ENCODE data around the gene MCF2L.
"Not testable (repeated sequence)": the region's sequence is repeated elsewhere in the genome, so short reads cannot be mapped to it uniquely, and the experiment has no call there.

MCF2L gene

GRCh38 chr13:112932971-112933370 is 36.0 kb upstream of the MCF2L start:
- H3K27ac ChIP-seq (ENCODE audit: low read length), result no peak overlapping the region
- no peak overlapping the region for H3K4me3 ChIP-seq (ENCODE audit: low read length)
- no peaks in the 10 kb centered on the region for H3K36me3 ChIP-seq (ENCODE audit: control insufficient read depth, low read depth, low read length)
- H3K9me3 ChIP-seq (ENCODE audit: control insufficient read depth, low read depth, low read length), result no peaks in the 10 kb centered on the region
- H3K4me1 ChIP-seq (ENCODE audit: control insufficient read depth, low read depth, low read length), result peaks cover 9% of the 10 kb centered on the region
- H3K27me3 ChIP-seq (ENCODE audit: control insufficient read depth, insufficient read depth, low read length), result no peaks in the 10 kb centered on the region
- no peak overlapping the region for H3K9ac ChIP-seq (ENCODE audit: low read length)

- Histone ChIP-seq H3K4me3 (ENCODE audit: low read length) (no peak overlapping the region), H3K27me3 (ENCODE audit: control insufficient read depth, insufficient read depth, low read length) (no peaks in the 10 kb centered on the region), H3K36me3 (ENCODE audit: control insufficient read depth, low read depth, low read length) (no peaks in the 10 kb centered on the region), H3K9ac (ENCODE audit: low read length) (no peak overlapping the region), H3K4me1 (ENCODE audit: control insufficient read depth, low read depth, low read length) (peaks cover 9% of the 10 kb centered on the region), H3K9me3 (ENCODE audit: control insufficient read depth, low read depth, low read length) (no peaks in the 10 kb centered on the region), H3K27ac (ENCODE audit: low read length) (no peak overlapping the region)
These were observed 35.4 kb upstream of the MCF2L start for GRCh38 chr13:112933649-112934048.

GRCh38 chr13:112934078-112934477 is 34.9 kb upstream of the MCF2L start:
- H3K9ac ChIP-seq (ENCODE audit: low read length), result no peak overlapping the region
- no peaks in the 10 kb centered on the region for H3K27me3 ChIP-seq (ENCODE audit: control insufficient read depth, insufficient read depth, low read length)
- H3K4me1 ChIP-seq (ENCODE audit: control insufficient read depth, low read depth, low read length), result peaks cover 8% of the 10 kb centered on the region
- H3K27ac ChIP-seq (ENCODE audit: low read length), result no peak overlapping the region
- no peak overlapping the region for H3K4me3 ChIP-seq (ENCODE audit: low read length)
- no peaks in the 10 kb centered on the region for H3K9me3 ChIP-seq (ENCODE audit: control insufficient read depth, low read depth, low read length)
- no peaks in the 10 kb centered on the region for H3K36me3 ChIP-seq (ENCODE audit: control insufficient read depth, low read depth, low read length)

- no peaks in the 10 kb centered on the region for H3K9me3 ChIP-seq (ENCODE audit: control insufficient read depth, low read depth, low read length)
- no peak overlapping the region for H3K9ac ChIP-seq (ENCODE audit: low read length)
- H3K4me1 ChIP-seq (ENCODE audit: control insufficient read depth, low read depth, low read length), result peaks cover 4% of the 10 kb centered on the region
- peaks cover 3% of the 10 kb centered on the region for H3K27me3 ChIP-seq (ENCODE audit: control insufficient read depth, insufficient read depth, low read length)
- no peak overlapping the region for H3K4me3 ChIP-seq (ENCODE audit: low read length)
- H3K27ac ChIP-seq (ENCODE audit: low read length), result no peak overlapping the region
- no peaks in the 10 kb centered on the region for H3K36me3 ChIP-seq (ENCODE audit: control insufficient read depth, low read depth, low read length)
These were observed 30.3 kb upstream of the MCF2L start for GRCh38 chr13:112938680-112939079.

GRCh38 chr13:112940236-112940635 is 28.8 kb upstream of the MCF2L start:
- H3K9ac ChIP-seq (ENCODE audit: low read length), result no peak overlapping the region
- H3K27me3 ChIP-seq (ENCODE audit: control insufficient read depth, insufficient read depth, low read length), result peaks cover 9% of the 10 kb centered on the region

GRCh38 chr13:112941349-112941748 is 27.7 kb upstream of the MCF2L start:
- no peak overlapping the region for H3K27ac ChIP-seq (ENCODE audit: low read length)
- H3K27me3 ChIP-seq (ENCODE audit: control insufficient read depth, insufficient read depth, low read length), result peaks cover 9% of the 10 kb centered on the region
- no peaks in the 10 kb centered on the region for H3K36me3 ChIP-seq (ENCODE audit: control insufficient read depth, low read depth, low read length)
- H3K4me3 ChIP-seq (ENCODE audit: low read length), result no peak overlapping the region
- H3K9ac ChIP-seq (ENCODE audit: low read length), result no peak overlapping the region
- no peaks in the 10 kb centered on the region for H3K4me1 ChIP-seq (ENCODE audit: control insufficient read depth, low read depth, low read length)
- H3K9me3 ChIP-seq (ENCODE audit: control insufficient read depth, low read depth, low read length), result no peaks in the 10 kb centered on the region

More at GRCh38 chr13:112940236-112940635, 28.8 kb upstream of the MCF2L start:
- Histone ChIP-seq H3K36me3 (ENCODE audit: control insufficient read depth, low read depth, low read length) (no peaks in the 10 kb centered on the region), H3K4me1 (ENCODE audit: control insufficient read depth, low read depth, low read length) (no peaks in the 10 kb centered on the region), H3K9me3 (ENCODE audit: control insufficient read depth, low read depth, low read length) (no peaks in the 10 kb centered on the region), H3K4me3 (ENCODE audit: low read length) (no peak overlapping the region), H3K27ac (ENCODE audit: low read length) (no peak overlapping the region)

GRCh38 chr13:112941765-112942164 is 27.2 kb upstream of the MCF2L start:
- not testable (repeated sequence) for H3K36me3 ChIP-seq (ENCODE audit: control insufficient read depth, low read depth, low read length); H3K27me3 ChIP-seq (ENCODE audit: control insufficient read depth, insufficient read depth, low read length); H3K4me3 ChIP-seq (ENCODE audit: low read length); H3K4me1 ChIP-seq (ENCODE audit: control insufficient read depth, low read depth, low read length); H3K27ac ChIP-seq (ENCODE audit: low read length); H3K9ac ChIP-seq (ENCODE audit: low read length); H3K9me3 ChIP-seq (ENCODE audit: control insufficient read depth, low read depth, low read length)

GRCh38 chr13:112942689-112943308 is 26.2 kb upstream of the MCF2L start:
- peaks cover 9% of the 10 kb centered on the region for H3K27me3 ChIP-seq (ENCODE audit: control insufficient read depth, insufficient read depth, low read length)
- H3K36me3 ChIP-seq (ENCODE audit: control insufficient read depth, low read depth, low read length), result no peaks in the 10 kb centered on the region
- H3K4me1 ChIP-seq (ENCODE audit: control insufficient read depth, low read depth, low read length), result no peaks in the 10 kb centered on the region
- H3K9me3 ChIP-seq (ENCODE audit: control insufficient read depth, low read depth, low read length), result no peaks in the 10 kb centered on the region
- H3K9ac ChIP-seq (ENCODE audit: low read length), result no peak overlapping the region
- peak overlapping the region; percentile 63 for H3K4me3 ChIP-seq (ENCODE audit: low read length)
- no peak overlapping the region for H3K27ac ChIP-seq (ENCODE audit: low read length)

- Histone ChIP-seq H3K4me1 (ENCODE audit: control insufficient read depth, low read depth, low read length) (no peaks in the 10 kb centered on the region), H3K27me3 (ENCODE audit: control insufficient read depth, insufficient read depth, low read length) (peaks cover 9% of the 10 kb centered on the region), H3K27ac (ENCODE audit: low read length) (no peak overlapping the region), H3K9me3 (ENCODE audit: control insufficient read depth, low read depth, low read length) (no peaks in the 10 kb centered on the region), H3K9ac (ENCODE audit: low read length) (peak overlapping the region; percentile 29), H3K4me3 (ENCODE audit: low read length) (peak overlapping the region; percentile 63), H3K36me3 (ENCODE audit: control insufficient read depth, low read depth, low read length) (no peaks in the 10 kb centered on the region)
These were observed 25.5 kb upstream of the MCF2L start for GRCh38 chr13:112943309-112944125.

GRCh38 chr13:112947796-112948195 is 21.2 kb upstream of the MCF2L start:
- Histone ChIP-seq H3K27ac (ENCODE audit: low read length) (no peak overlapping the region), H3K27me3 (ENCODE audit: control insufficient read depth, insufficient read depth, low read length) (peaks cover 8% of the 10 kb centered on the region), H3K4me3 (ENCODE audit: low read length) (no peak overlapping the region), H3K9ac (ENCODE audit: low read length) (no peak overlapping the region), H3K4me1 (ENCODE audit: control insufficient read depth, low read depth, low read length) (peaks cover 14% of the 10 kb centered on the region), H3K9me3 (ENCODE audit: control insufficient read depth, low read depth, low read length) (no peaks in the 10 kb centered on the region), H3K36me3 (ENCODE audit: control insufficient read depth, low read depth, low read length) (no peaks in the 10 kb centered on the region)

GRCh38 chr13:112951674-112952371 is 17.2 kb upstream of the MCF2L start:
- Histone ChIP-seq H3K27ac (ENCODE audit: low read length) (no peak overlapping the region), H3K4me1 (ENCODE audit: control insufficient read depth, low read depth, low read length) (peaks cover 18% of the 10 kb centered on the region), H3K4me3 (ENCODE audit: low read length) (no peak overlapping the region), H3K9ac (ENCODE audit: low read length) (no peak overlapping the region), H3K36me3 (ENCODE audit: control insufficient read depth, low read depth, low read length) (no peaks in the 10 kb centered on the region), H3K9me3 (ENCODE audit: control insufficient read depth, low read depth, low read length) (no peaks in the 10 kb centered on the region), H3K27me3 (ENCODE audit: control insufficient read depth, insufficient read depth, low read length) (no peaks in the 10 kb centered on the region)

Data from iPS-18a (cell line).